ENCODE results near the gene HSPG2. TPM values are rescaled to one million over a fixed set of nuclear protein-coding genes. Genes with fewer than 3 reads are reported as not detected.

HSPG2 gene
- total and polyA plus RNA-seq, 10 of the 15 experiments (the other 5 are each of a cell fraction or from before 2014, with no cell fraction given): 0.30 to 3.4 (median 0.73) TPM; not detected in 2

DNA sequence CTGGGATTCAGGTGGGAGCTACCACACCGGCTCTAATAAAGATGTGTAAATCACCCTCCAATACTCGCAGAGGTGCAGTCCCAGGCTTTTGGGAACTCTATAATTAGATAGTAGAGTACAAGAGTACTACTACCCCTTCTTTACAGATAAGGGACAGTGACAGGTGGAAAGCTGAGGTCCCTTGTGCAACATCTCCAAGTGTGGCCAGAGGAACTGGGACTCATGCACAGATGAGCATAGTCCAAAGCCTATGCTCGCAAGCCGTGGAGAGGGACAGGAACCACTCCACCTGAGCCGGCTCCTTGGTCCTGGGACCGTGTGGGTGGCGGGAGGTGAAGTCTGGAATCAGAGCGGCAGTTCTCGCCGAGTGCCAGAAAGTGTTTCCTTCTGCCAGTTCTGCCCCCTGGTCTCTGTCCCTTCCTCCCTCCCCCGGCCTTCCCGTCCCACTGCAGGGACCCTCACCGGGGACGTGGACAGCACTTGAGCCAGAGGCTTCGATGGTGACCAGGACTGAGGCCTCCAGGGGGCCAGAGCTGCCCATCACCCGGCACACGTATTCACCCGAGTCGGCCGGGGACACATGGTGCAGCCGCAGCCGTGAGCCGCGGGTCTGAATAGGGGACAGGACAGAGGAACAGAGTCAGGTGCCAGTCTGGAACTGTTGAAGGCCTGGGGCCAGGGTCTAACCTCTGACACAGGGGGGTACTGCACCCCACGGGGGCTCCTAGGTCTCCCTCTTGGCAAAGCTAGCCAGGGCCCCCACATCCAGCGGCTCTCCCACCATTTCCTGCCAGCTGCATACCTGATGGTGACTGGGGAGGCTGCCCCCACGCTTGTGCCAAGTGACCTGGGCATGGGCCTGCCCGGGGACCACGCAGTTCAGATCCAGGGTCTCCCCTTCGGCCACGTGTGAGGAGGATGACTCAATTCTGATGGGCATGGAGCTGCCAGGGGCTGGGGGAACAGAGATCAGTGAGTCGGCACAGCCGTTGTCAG lies 91.2 kb downstream of the HSPG2 start:
- Histone ChIP-seq H2AFZ (ENCODE audit: control insufficient read depth, low read depth, low read length) (no peak overlapping the region), H4K20me1 (ENCODE audit: control insufficient read depth, insufficient read depth) (no peaks in the 10 kb centered on the region), H3K79me2 (ENCODE audit: control insufficient read depth, insufficient read depth, low read length) (no peaks in the 10 kb centered on the region), H3K36me3 (ENCODE audit: control insufficient read depth in 2 of 2, insufficient read depth in 2 of 2, low read length in 1 of 2) (no peaks in the 10 kb centered on the region), H3K4me2 (ENCODE audit: control insufficient read depth, insufficient read depth) (no peak overlapping the region), H3K27me3 (replicated peaks in 1 of 2; ENCODE audit: control insufficient read depth in 2 of 2, insufficient read depth in 2 of 2, low read length in 1 of 2) (no peaks in the 10 kb centered on the region), H3K9ac (ENCODE audit: control insufficient read depth, insufficient read depth, low read length) (no peak overlapping the region), H3K9me3 (replicated peaks; ENCODE audit: control insufficient read depth, insufficient read depth, low read length) (no peaks in the 10 kb centered on the region), H3K4me3 (no peak overlapping the region), H3K4me1 (ENCODE audit: control insufficient read depth, insufficient read depth, low read length) (no peaks in the 10 kb centered on the region), H3K27ac (ENCODE audit: control insufficient read depth, insufficient read depth) (no peak overlapping the region)
- WGBS (ENCODE audit: insufficient coverage, insufficient replicate concordance, low lambda C conversion rate, missing lambda C conversion rate): 45% methylated on average over 32 of the region's 33 CpGs
- ChIA-PET RAD21 (ENCODE audit: unreplicated experiment) (no interaction called here), POLR2A (no interaction called here), CTCF (no interaction called here), SMC1A (ENCODE audit: uncharacterized antibody, unreplicated experiment) (interaction anchor here (0.6 kb wide), 1 partner anchor 560 kb away, joined by 3 read pairs; no protein-coding TSS in a partner anchor)
- in situ Hi-C loops (cut with MboI): no loop called here
- intact Hi-C loops (cut with micrococcal nuclease; ENCODE audit: unreplicated experiment): no loop called here
- FAIRE-seq (no peak), ATAC-seq (no peak), DNase-seq (ENCODE audit: low read depth, low spot score) (no peak)
- no TSS peak for BruUV-seq (replicated peaks)
- TF ChIP-seq STAT3 (IDR thresholded peaks at IDR 0.05; ENCODE audit: low read depth, low read length) (no peak), TCF7 (IDR thresholded peaks at IDR 0.05; ENCODE audit: borderline replicate concordance) (no peak), CHD2 (IDR thresholded peaks at IDR 0.05; ENCODE audit: borderline replicate concordance, low read depth, low read length) (no peak), TCF12 (IDR thresholded peaks at IDR 0.05; ENCODE audit: low read depth, low read length) (no peak), CTCF (IDR thresholded peaks at IDR 0.05 in 2 of 3, conservative IDR thresholded peaks at IDR 0.05 in 1 of 3; ENCODE audit: control insufficient read depth in 2 of 3, extremely low read depth in 1 of 3, insufficient read depth in 1 of 3, low read depth in 3 of 3, low read length in 3 of 3) (no peak), RBBP5 (conservative IDR thresholded peaks at IDR 0.05) (no peak), CBFB (IDR thresholded peaks at IDR 0.05; ENCODE audit: low read depth) (no peak), KLF5 (IDR thresholded peaks at IDR 0.05; ENCODE audit: partially characterized antibody) (no peak)
- TF ChIP-seq, protein P1, sequence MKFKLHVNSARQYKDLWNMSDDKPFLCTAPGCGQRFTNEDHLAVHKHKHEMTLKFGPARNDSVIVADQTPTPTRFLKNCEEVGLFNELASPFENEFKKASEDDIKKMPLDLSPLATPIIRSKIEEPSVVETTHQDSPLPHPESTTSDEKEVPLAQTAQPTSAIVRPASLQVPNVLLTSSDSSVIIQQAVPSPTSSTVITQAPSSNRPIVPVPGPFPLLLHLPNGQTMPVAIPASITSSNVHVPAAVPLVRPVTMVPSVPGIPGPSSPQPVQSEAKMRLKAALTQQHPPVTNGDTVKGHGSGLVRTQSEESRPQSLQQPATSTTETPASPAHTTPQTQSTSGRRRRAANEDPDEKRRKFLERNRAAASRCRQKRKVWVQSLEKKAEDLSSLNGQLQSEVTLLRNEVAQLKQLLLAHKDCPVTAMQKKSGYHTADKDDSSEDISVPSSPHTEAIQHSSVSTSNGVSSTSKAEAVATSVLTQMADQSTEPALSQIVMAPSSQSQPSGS (IDR thresholded peaks at IDR 0.05; ENCODE audit: low read length): no peak
- TF ChIP-seq, protein P2, sequence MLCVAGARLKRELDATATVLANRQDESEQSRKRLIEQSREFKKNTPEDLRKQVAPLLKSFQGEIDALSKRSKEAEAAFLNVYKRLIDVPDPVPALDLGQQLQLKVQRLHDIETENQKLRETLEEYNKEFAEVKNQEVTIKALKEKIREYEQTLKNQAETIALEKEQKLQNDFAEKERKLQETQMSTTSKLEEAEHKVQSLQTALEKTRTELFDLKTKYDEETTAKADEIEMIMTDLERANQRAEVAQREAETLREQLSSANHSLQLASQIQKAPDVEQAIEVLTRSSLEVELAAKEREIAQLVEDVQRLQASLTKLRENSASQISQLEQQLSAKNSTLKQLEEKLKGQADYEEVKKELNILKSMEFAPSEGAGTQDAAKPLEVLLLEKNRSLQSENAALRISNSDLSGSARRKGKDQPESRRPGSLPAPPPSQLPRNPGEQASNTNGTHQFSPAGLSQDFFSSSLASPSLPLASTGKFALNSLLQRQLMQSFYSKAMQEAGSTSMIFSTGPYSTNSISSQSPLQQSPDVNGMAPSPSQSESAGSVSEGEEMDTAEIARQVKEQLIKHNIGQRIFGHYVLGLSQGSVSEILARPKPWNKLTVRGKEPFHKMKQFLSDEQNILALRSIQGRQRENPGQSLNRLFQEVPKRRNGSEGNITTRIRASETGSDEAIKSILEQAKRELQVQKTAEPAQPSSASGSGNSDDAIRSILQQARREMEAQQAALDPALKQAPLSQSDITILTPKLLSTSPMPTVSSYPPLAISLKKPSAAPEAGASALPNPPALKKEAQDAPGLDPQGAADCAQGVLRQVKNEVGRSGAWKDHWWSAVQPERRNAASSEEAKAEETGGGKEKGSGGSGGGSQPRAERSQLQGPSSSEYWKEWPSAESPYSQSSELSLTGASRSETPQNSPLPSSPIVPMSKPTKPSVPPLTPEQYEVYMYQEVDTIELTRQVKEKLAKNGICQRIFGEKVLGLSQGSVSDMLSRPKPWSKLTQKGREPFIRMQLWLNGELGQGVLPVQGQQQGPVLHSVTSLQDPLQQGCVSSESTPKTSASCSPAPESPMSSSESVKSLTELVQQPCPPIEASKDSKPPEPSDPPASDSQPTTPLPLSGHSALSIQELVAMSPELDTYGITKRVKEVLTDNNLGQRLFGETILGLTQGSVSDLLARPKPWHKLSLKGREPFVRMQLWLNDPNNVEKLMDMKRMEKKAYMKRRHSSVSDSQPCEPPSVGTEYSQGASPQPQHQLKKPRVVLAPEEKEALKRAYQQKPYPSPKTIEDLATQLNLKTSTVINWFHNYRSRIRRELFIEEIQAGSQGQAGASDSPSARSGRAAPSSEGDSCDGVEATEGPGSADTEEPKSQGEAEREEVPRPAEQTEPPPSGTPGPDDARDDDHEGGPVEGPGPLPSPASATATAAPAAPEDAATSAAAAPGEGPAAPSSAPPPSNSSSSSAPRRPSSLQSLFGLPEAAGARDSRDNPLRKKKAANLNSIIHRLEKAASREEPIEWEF (IDR thresholded peaks at IDR 0.05; ENCODE audit: insufficient replicate concordance, low read depth, low read length): no peak

All from GM12878 (cell line).